Skin epidermis (tissue), 12 donors: ENCODE data around the gene ZNF606.

Experiments
- H3K27ac ChIP-seq, 21 experiments: fragments of 200-600 bp; sonication (generic) in 11 of 21; one replicate each; pipeline ENCODE4 v1.5.0; 2020; ENCODE audit warnings: mild to moderate bottlenecking in 3 of 21, inconsistent platforms in 2 of 21, moderate library complexity in 2 of 21
- H3K4me3 ChIP-seq, 7 experiments: fragments of 200-600 bp; sonication (generic) in 2 of 7; one replicate each; pipeline ENCODE4 v1.5.0; 2020; ENCODE audit warnings: inconsistent platforms in 2 of 7, mild to moderate bottlenecking in 2 of 7, moderate library complexity in 1 of 7

ZNF606 gene

GRCh38 chr19:58002384-58003173 is at the start of gene ZNF606:
TSS of gene ZNF606 (minus strand) at chr19:58002820. CDS start at chr19:58001319, 1,501 bp downstream.
- peak within 1 kb of the TSS; percentile 69 to 96 (median 82) for H3K4me3 ChIP-seq
- peak within 1 kb of the TSS; percentile 79 to 98 (median 92) for H3K27ac ChIP-seq

- Histone ChIP-seq H3K4me3 (no peak overlapping the region), H3K27ac (no peak overlapping the region)
Observed at GRCh38 chr19:58052256-58052655, 49.6 kb upstream of the ZNF606 start.

DNA sequence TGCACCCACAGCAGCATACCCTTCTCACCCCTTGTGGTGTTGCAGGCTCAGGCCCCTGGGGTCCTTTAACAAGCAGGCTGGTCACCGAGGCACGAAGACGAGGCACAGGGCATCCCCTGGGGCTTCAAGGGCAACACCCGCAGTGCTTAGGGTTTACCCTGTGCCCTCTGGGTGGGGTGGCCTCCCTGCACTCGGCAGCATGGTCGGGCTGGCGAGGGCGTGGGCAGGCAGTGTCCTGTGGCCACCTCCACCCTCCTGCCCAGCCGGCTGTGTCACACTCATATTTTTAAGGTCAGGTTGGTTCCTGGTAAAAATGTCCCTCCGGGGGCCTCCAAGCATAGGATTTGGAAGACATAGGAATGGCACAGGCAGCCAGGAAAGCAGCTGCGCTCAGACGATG is 45.1 kb upstream of the ZNF606 start:
- H3K27ac ChIP-seq, result no peak overlapping the region
- H3K4me3 ChIP-seq, result no peak overlapping the region

DNA sequence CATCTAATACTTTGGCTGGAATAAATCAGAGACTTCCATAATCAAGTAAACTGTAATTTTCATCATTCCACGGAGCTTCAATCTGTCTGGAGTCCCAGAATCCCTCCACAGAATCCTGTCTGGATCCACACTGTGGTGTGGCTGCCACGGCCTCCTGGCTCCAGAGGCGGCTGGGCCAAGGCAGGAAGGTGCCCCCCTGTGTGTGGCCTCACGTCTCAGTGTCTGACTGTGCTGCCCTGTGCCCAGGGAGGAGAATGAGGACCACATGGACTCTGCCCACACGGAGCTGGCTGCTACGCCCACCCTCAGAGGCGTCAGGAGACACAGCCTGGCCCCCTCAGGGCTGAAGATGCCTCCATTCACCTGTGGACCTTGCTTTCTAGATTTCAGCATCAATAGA is 44.2 kb upstream of the ZNF606 start:
- Histone ChIP-seq H3K4me3 (no peak overlapping the region), H3K27ac (no peak overlapping the region)

DNA sequence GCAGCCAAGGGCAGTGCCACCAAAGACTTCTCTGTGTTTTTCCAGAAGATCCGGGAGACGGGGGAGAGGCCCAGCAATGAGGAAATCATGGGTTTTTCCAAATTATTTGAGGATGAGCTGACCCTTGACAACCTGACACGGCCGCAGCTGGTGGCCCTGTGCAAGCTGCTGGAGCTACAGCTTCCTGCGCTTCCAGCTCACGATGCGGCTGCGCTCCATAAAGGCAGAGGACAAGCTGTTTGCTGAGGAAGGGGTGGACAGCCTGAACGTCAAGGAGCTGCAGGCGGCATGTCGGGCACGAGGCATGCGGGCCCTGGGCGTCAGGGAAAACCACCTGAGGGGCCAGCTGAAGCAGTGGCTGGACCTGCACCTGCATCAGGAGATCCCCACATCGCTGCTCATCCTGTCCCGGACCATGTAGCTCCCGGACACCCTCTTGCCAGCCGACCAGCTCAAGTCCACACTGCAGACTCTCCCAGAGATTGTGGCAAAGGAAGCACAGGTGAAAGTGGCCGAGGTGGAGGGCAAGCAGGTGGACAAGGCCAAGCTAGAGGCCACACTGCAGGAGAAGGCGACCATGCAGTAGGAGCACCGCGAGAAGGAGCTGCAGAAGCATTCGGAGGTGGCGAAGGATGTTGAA is 42.9 kb upstream of the ZNF606 start:
- Histone ChIP-seq H3K4me3 (no peak overlapping the region), H3K27ac (no peak overlapping the region)

DNA sequence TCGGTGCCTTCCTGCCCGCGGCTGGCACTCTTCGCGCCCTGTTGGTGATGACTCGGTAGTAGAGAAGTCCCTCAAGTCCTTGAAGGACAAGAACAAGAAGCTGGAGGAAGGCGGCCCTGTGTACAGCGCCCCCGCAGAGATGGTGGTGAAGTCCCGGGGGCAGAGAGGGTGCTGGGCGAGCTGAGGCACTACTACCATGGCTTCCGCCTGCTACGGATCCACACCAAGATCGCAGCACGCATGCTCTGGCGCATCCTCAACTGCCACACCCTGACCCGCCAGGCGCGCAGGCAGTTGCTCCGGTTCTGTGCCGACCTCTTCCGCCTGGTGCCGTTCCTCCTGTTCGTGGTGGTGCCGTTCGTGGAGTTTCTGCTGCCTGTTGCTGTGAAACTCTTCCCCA is 42.3 kb upstream of the ZNF606 start:
- no peak overlapping the region for H3K27ac ChIP-seq
- no peak overlapping the region for H3K4me3 ChIP-seq

DNA sequence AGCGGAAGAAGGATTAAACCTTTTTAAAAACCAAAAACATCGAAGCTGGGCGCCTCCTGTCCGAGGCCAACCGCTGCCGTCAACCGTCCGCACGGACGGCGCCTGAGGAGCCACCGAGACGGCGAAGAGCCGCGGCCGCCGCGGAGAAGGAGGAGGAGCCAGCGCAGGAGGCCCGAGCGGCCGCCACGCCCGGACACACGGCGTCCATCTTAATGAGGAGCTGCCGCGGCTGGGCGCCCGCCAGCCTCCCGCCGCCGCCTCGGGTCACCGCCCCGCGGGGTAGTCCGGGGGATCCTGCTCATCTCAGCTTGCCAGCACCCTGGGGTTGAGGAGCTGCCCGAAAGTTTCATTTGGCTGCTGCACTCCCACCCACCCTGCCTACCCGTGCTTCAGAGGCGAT is 41.8 kb upstream of the ZNF606 start:
- H3K4me3 ChIP-seq, result no peak overlapping the region
- H3K27ac ChIP-seq, result no peak overlapping the region

- Histone ChIP-seq H3K27ac (no peak overlapping the region), H3K4me3 (no peak overlapping the region)
Observed at GRCh38 chr19:58042495-58043340, 40.1 kb upstream of the ZNF606 start.

GRCh38 chr19:58040751-58041525 is 38.3 kb upstream of the ZNF606 start:
- Histone ChIP-seq H3K27ac (no peak overlapping the region), H3K4me3 (no peak overlapping the region)

DNA sequence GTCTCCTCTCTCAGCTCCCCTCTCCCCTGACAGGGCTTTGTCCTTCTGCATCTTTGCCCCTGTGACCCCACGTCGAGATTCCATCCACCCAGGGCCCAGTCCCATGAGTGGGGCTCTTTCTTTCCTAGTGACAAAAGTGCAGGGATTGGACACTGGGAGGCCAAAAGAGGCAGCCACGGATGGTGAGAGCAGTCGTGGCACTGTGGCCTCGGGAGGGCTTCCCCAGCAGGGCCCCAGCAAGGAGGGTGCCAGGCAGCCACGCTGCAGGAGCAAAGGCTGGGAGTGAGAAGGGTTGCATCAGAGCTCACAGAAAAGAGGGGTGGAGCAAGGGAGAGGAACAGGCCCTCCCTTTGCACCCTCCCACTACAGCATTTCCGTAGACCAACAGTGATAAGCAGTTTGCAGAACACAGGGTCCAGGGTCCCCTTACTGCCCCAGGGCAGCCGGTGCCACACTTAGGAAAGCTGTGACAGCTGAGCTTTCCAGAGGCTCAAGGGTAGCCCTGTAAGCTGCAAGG is 36.1 kb upstream of the ZNF606 start:
- no peak overlapping the region for H3K27ac ChIP-seq
- no peak overlapping the region for H3K4me3 ChIP-seq

DNA sequence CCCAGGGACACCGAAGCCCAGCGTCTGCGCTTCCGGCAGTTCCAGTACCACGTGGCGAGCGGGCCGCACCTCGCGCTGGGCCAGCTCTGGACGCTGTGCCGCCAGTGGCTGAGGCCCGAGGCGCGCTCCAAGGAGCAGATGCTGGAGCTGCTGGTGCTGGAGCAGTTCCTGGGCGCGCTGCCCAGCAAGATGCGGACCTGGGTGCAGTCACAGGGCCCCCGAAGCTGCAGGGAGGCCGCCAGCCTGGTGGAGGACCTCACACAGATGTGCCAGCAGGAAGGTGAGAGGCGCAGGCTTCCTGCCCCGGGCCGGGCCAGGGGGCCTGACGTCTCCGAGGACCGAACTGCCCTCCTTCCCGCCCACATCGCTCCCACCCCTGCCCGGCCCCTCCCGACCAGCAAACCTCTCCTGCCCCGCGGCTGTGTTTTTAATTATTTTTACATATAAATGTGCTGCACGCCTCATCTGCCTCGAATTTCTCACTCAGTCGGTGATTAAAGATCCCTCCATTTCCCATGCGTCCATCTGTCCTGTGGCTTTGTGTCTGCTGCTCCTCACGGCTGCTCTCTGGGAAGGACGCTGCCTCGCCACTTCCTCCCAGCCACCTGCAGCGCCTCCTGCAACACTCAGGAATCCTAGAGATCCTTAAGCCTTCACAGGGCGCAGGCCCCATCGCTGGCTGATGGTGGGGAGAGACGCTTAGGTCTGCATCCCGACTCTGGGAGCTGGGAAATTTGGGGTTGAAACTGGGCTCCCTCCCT is 35.5 kb upstream of the ZNF606 start:
- Histone ChIP-seq H3K4me3 (no peak overlapping the region), H3K27ac (no peak overlapping the region)

DNA sequence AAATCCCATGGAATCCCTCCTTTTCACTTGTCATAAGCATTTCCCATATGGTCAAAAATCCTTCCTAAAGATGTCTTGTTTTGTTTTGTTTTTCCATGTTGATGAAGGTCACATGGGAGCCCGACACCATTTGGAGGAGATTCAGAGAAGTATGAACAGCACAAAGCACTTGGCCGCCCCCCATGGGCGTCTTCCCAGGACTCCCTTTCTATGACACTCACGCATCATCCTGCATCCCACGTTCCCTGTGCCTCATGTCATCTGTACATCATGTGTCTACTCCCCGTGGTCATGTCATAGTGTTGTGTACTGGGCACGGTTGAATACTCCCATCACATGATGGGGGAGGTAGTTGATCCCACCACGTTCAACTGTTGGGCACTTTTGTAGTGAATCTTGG is 33.2 kb upstream of the ZNF606 start:
- H3K4me3 ChIP-seq, result no peak overlapping the region

GRCh38 chr19:58034477-58034793 is 31.8 kb upstream of the ZNF606 start:
- H3K4me3 ChIP-seq, result peak overlapping the region in 3 of 7 experiments; percentile 1 to 38 (median 37)
- peak overlapping the region in 1 of 21 experiments; percentile 60 for H3K27ac ChIP-seq

More for the DNA sequence above, 33.2 kb upstream of the ZNF606 start:
- no peak overlapping the region for H3K27ac ChIP-seq

DNA sequence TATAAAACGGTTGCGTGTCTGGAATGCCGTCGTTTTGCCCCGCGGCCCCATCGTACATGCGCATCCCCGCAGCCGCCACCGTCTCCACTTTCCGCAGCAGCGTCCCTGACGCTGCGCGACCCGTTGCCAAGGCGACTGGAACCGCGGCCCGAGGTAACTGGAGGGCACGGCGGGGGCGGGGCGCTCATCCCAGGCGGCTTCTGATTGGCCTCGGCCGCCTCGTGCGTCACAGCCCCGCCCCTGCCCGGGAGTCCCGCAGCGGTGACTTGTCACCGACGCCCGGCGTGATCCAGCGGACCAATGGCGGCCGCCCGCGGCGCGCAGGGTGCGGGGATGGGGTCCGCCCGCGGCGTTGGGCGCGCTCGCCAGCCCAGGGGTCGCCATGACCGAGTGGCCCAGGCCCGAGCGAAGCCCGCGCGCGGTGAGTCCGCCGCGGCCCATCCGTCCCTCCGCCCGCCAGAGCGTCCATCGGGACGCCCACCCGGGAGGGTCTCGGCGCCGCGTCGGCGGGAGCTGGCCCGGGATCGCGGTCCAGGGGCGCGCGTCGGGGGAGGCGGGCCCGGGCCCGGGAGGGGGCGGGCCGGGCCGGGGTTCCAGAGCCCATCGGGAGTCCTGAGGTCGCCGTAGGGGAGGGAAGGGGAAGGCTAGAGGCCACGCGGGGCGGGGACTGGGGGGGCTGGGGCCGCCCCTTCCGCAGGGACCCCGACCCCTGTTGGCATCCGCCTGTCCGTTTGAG is 31.3 kb upstream of the ZNF606 start, which contains the start of gene ZSCAN1:
TSS of gene ZSCAN1 (plus strand) at position 285 of the 736 bp plus-strand sequence. CDS start 3,812 bp downstream, outside the sequence.
- Histone ChIP-seq H3K4me3 (peak within 1 kb of the TSS in 4 of 7 experiments; percentile 1 to 38 (median 24)), H3K27ac (peak within 1 kb of the TSS in 1 of 21 experiments; percentile 60)

DNA sequence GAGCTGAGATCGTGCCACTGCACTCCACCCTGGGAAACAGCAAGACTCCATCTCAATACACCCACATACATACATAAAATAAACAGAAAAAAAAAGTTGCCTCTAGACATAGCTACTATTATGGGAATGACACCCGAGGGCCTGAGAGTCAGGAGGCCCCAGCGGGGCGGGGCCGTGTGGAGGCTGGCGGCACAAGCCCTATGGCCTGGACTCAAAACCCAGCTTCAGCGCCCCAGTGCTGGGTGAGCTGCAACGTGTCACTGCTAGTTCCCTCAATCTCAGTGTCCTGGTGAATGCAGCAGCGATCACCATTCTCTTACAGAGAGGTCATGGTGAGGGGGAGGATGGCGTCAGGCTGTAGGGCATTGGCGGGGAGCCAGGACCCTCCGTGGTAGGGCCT is 22.0 kb upstream of the ZNF606 start:
- no peak overlapping the region for H3K27ac ChIP-seq
- H3K4me3 ChIP-seq, result no peak overlapping the region

- no peak overlapping the region for H3K4me3 ChIP-seq
- no peak overlapping the region for H3K27ac ChIP-seq
Observed at GRCh38 chr19:58022283-58022660, 19.7 kb upstream of the ZNF606 start.

DNA sequence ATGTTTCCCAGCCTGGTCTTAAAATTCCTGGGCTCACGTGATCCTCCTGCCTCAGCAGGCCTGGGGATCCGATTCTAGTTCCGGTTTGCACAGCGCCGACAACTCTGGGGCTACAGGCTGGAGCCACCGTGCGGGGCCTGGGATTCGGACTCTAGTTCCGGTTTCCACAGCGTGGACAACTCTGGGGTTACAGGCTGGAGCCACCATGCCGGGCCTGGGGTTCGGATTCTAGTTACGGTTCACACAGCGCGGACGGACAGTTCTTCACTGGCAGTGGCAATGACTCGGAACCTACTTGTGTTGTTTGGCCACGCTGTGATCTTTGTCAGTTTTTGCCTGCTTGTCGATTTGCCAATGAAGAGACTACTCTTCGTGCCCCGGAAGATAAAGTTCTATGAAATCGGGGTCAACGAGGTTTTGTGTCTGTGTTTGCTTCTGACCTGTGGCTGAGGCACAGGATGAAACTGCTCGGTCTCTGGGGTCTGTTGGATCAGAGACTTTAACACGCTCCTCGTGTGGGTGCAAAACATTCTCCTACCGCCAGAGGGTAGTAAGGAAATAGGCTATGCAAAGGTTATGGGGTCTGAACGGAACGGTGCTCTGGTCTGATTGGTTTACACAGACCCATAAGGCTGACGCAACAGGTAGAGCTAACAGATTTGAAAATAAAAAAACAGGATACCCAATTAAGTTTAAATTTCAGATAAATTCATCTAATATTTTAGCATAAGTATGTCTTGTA is 19.1 kb upstream of the ZNF606 start:
- Histone ChIP-seq H3K27ac (no peak overlapping the region), H3K4me3 (no peak overlapping the region)
